HG02885 (cell line): ENCODE measurements around the gene TPST2.
"Not testable (repeated sequence)": the region's sequence is repeated elsewhere in the genome, so short reads cannot be mapped to it uniquely, and the experiment has no call there.

Source experiments
- ATAC-seq: cut with Tn5 transposase; IDR thresholded peaks from one replicate; pipeline ENCODE4 v1.9.1; 2021; ENCODE audit warnings: mild to moderate bottlenecking; ENCODE audit not compliant: unreplicated experiment, poor library complexity

TPST2 gene

GRCh38 chr22:26536762-26537134, 53.2 kb downstream of the TPST2 start:
- no peak for ATAC-seq

GRCh38 chr22:26536056-26536761, 53.7 kb downstream of the TPST2 start:
- no peak for ATAC-seq

GRCh38 chr22:26535603-26535908, 54.4 kb downstream of the TPST2 start:
- ATAC-seq = no peak

GRCh38 chr22:26534874-26535602, 54.9 kb downstream of the TPST2 start:
- no peak for ATAC-seq

- ATAC-seq = no peak
Observed at GRCh38 chr22:26534171-26534855, 55.6 kb downstream of the TPST2 start.

GRCh38 chr22:26529345-26529744, 60.6 kb downstream of the TPST2 start:
- no peak for ATAC-seq

GRCh38 chr22:26528518-26528917, 61.4 kb downstream of the TPST2 start:
- not testable (repeated sequence) for ATAC-seq

GRCh38 chr22:26527574-26528465, 62.1 kb downstream of the TPST2 start:
- ATAC-seq = no peak

- ATAC-seq = no peak
Observed at GRCh38 chr22:26527167-26527566, 62.8 kb downstream of the TPST2 start.

GRCh38 chr22:26525946-26526564, 63.9 kb downstream of the TPST2 start:
- ATAC-seq = no peak

GRCh38 chr22:26524870-26525269, 65.1 kb downstream of the TPST2 start:
- no peak for ATAC-seq

GRCh38 chr22:26522592-26522991, 67.3 kb downstream of the TPST2 start:
- no peak for ATAC-seq

GRCh38 chr22:26522012-26522411, 67.9 kb downstream of the TPST2 start:
- ATAC-seq = no peak

GRCh38 chr22:26517429-26517828, 72.5 kb downstream of the TPST2 start:
- ATAC-seq = no peak

GRCh38 chr22:26516503-26516902, 73.4 kb downstream of the TPST2 start:
- no peak for ATAC-seq

GRCh38 chr22:26515931-26516330, 74.0 kb downstream of the TPST2 start:
- ATAC-seq = no peak

GRCh38 chr22:26514419-26515161, 75.3 kb downstream of the TPST2 start:
- ATAC-seq = no peak

- no peak for ATAC-seq
Observed at GRCh38 chr22:26513838-26514237, 76.1 kb downstream of the TPST2 start.

- ATAC-seq = peak; percentile 93
Observed at GRCh38 chr22:26512149-26512793, 77.7 kb downstream of the TPST2 start, which contains the start of gene TFIP11. TSS of gene TFIP11 (minus strand) at chr22:26512473. CDS start at chr22:26510272, 2,201 bp downstream.
